C4-2B (cell line): ENCODE measurements around the gene VPS36.

Experiments
- ZFX ChIP-seq: fragments of 450-650 bp; IDR thresholded peaks from 2 replicates; pipeline ENCODE4 v1.6.1; 2017
- TF ChIP-seq, protein P1 (sequence below): fragments of 450-650 bp; conservative IDR thresholded peaks from 2 replicates; pipeline ENCODE4 v1.5.1; 2017; ENCODE audit warnings: mild to moderate bottlenecking

DNA sequence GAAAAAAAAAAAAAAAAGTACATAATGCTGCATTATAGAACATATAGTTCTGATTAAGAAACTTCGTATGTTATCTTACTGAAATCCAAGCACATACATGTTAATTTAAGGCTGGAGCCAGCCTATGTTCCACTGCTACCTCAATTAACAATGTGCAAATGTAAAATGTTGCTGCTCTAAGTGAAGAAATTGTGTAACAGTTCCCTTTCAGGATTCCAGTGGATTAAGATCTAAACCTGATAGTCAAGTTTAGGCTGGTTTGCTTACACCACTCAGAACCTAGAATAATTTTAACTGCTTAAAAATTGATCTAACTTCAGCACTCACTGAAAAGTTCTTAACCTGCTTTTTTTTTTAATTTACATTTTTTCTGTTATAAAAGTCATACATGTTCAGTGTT lies 4.2 kb downstream of the VPS36 start:
- TF ChIP-seq, protein P1, sequence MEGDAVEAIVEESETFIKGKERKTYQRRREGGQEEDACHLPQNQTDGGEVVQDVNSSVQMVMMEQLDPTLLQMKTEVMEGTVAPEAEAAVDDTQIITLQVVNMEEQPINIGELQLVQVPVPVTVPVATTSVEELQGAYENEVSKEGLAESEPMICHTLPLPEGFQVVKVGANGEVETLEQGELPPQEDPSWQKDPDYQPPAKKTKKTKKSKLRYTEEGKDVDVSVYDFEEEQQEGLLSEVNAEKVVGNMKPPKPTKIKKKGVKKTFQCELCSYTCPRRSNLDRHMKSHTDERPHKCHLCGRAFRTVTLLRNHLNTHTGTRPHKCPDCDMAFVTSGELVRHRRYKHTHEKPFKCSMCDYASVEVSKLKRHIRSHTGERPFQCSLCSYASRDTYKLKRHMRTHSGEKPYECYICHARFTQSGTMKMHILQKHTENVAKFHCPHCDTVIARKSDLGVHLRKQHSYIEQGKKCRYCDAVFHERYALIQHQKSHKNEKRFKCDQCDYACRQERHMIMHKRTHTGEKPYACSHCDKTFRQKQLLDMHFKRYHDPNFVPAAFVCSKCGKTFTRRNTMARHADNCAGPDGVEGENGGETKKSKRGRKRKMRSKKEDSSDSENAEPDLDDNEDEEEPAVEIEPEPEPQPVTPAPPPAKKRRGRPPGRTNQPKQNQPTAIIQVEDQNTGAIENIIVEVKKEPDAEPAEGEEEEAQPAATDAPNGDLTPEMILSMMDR: no peak
- TF ChIP-seq ZFX: no peak
